Effector memory CD4-positive, alpha-beta T cell (primary cell): Measurements from ENCODE around the gene ACTR1B.
"Not testable (repeated sequence)": the region's sequence is repeated elsewhere in the genome, so short reads cannot be mapped to it uniquely, and the experiment has no call there.

Source experiments
- DNase-seq, 3 donors: peaks; one replicate each; pipeline ENCODE4 v3.0.0-alpha.2; 2020
- H3K27ac ChIP-seq: 2 replicates; pipeline ENCODE4 v1.7.0; 2013; ENCODE audit warnings: mild to moderate bottlenecking, low read length, moderate library complexity; ENCODE audit not compliant: insufficient read depth, poor library complexity, severe bottlenecking
- H3K27me3 ChIP-seq: replicated peaks from 2 replicates; pipeline ENCODE4 v1.7.0; 2013; ENCODE audit warnings: mild to moderate bottlenecking, low read length; ENCODE audit not compliant: insufficient read depth, control insufficient read depth, poor library complexity, severe bottlenecking
- H3K36me3 ChIP-seq: 2 replicates; pipeline ENCODE4 v1.7.0; 2013; ENCODE audit warnings: mild to moderate bottlenecking, low read length, moderate library complexity; ENCODE audit not compliant: control insufficient read depth, insufficient read depth
- H3K4me1 ChIP-seq: 2 replicates; pipeline ENCODE4 v1.7.0; 2013; ENCODE audit warnings: low read length, mild to moderate bottlenecking; ENCODE audit not compliant: control insufficient read depth, insufficient read depth, poor library complexity, severe bottlenecking
- H3K4me3 ChIP-seq: 2 replicates; pipeline ENCODE4 v1.7.0; 2013; ENCODE audit warnings: low read length, low read depth, mild to moderate bottlenecking; ENCODE audit not compliant: insufficient read depth, poor library complexity, severe bottlenecking
- H3K9me3 ChIP-seq: 2 replicates; pipeline ENCODE4 v1.7.0; 2013; ENCODE audit warnings: mild to moderate bottlenecking, low read length, moderate library complexity; ENCODE audit not compliant: control insufficient read depth

Gene ACTR1B

DNA sequence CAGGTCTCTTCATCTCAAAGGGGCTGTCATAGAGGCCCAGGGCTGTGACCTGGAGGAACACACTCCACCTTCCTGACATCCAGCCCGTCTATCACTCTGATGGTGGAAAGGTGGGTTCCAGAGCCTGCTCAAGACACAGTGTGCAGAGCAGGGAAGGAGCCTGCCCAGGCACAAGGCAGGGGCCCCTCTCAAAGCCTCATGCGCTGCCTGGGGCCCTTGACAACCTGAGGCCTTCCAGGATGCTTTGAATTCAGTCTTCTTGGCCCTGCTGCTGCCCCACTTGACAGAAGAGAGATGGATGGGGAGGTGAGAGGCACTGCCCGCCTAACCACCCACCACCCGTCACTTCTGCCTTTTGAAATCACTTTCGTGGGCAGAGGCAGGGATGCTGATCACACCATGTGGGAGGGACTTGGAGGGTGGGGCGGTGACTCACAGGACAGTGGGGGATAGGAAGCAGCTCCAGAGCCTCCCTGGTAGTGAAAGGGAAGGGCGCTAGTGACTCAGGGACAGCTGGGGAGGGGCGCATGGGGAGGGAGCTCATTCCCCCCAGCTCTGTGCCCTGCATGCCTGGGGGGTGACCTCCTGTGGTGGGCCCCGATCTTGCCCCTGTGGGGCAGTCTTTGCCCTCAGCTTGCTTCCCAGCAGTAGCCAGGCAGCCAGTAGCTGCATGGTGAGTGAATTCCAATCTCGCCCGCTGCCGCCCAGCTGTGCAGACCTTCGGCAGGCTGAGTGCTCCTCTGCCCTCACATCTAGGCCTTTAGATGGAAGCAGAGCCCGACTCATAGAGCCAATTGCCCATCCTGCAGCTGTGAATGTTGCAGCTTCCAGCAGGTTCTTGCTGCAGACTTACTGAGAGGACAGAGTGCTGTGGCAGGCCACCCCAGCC is 44.7 kb downstream of the ACTR1B start:
- not testable (repeated sequence) for H3K9me3 ChIP-seq, H3K27me3 ChIP-seq, H3K27ac ChIP-seq, H3K4me3 ChIP-seq, DNase-seq, H3K4me1 ChIP-seq, H3K36me3 ChIP-seq

DNA sequence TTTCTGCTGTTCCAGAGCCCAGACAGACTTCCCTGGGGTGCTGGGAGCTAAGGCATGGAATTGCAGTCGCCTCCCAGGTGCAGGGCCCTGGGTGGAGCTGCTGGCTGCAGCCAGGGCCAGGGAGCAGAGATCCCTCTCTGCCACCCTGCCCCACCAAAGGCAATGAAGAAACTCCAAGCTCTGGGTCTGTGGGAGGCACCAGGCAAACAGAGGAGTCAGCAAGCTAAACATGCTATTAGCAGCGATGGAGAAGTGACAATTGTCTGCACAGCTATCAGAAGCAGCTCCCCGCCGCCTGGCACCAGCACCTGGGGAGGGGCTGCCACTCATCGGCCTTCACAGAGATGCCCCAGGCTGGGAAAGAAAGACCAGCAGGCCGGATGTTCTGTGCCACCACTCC is 45.9 kb downstream of the ACTR1B start:
- Histone ChIP-seq H3K4me1 (no peaks in the 10 kb centered on the region), H3K36me3 (no peaks in the 10 kb centered on the region), H3K4me3 (no peak overlapping the region), H3K27ac (no peak overlapping the region), H3K9me3 (no peaks in the 10 kb centered on the region), H3K27me3 (no peaks in the 10 kb centered on the region)
- no peak for DNase-seq

DNA sequence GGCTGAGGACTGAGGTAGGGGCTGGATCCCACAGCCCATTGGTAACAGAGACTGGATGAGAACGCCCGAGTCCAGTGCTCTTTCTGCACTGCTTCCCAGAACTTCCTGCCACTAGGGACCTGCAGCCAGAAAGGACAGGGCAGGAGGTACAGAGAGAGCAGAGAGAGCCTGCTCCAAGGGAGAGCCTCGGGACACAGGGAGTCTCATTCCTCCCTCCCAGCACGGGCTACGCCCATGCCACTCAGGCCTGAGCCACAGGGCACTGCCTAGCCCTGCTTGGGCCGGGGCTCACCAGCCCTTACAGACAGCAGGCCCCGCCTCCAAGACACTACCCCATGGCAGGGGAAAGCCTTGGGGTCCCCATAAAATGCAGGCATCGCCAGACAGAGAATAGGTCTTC is 48.1 kb downstream of the ACTR1B start:
- H3K27me3 ChIP-seq, H3K9me3 ChIP-seq, H3K4me1 ChIP-seq, H3K4me3 ChIP-seq, H3K27ac ChIP-seq, DNase-seq, H3K36me3 ChIP-seq: not testable (repeated sequence)

DNA sequence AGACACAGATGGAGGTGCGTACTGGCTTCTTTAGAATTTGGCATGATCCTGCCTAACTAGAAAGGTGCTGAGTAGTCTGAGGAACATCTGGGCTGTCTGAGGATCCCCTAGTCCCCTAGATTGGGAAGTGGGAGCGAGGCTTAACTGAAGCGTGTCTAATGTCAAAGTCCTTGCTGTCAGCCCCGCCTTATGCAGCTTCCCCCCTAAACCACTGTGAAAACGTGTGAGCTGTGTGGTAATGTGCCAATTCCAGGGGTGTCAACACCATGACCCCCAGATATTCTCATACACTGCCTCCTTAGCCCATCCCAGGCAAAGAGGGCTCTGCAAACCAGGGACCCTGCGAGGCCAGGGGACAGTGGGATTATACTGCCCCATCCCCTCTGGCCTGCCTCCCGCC is 51.9 kb downstream of the ACTR1B start:
- H3K4me3 ChIP-seq, H3K36me3 ChIP-seq, DNase-seq, H3K27ac ChIP-seq, H3K27me3 ChIP-seq, H3K4me1 ChIP-seq, H3K9me3 ChIP-seq: not testable (repeated sequence)

DNA sequence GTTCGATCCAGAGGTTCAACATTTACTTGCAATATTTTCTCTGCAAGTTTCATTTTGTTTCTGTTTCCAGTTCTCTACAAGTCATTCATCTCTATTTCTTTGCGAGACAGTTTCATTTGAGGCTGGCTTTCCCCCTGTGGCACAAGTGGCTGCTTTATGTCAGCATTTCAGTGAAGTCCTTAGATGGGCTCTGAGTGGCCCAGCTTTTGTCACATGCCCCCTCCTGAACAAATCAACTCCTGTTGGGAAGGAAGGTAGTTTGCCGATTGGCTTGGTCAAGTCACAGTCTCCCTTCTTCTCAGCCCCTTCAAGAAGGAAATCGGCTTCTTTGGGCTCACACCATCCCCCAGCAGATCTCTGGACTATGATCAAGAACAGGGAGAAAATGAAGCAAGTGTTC is 55.1 kb downstream of the ACTR1B start:
- not testable (repeated sequence) for H3K27ac ChIP-seq, H3K4me1 ChIP-seq, DNase-seq, H3K9me3 ChIP-seq, H3K27me3 ChIP-seq, H3K36me3 ChIP-seq, H3K4me3 ChIP-seq
